Parathyroid adenoma (tissue), 2 donors: Measurements from ENCODE around the gene TYMS.
"Not testable (repeated sequence)": the region's sequence is repeated elsewhere in the genome, so short reads cannot be mapped to it uniquely, and the experiment has no call there.

Experiments used
- H2AFZ ChIP-seq: fragments of 300-600 bp; sonication (generic); one replicate; pipeline ENCODE4 v1.7.0; 2017; ENCODE audit warnings: antibody characterized with exemption, mild to moderate bottlenecking
- H3K27ac ChIP-seq: fragments of 300-600 bp; sonication (generic); one replicate; pipeline ENCODE4 v1.7.0; 2017
- H3K27me3 ChIP-seq: fragments of 300-600 bp; sonication (generic); one replicate; pipeline ENCODE4 v1.7.0; 2017; ENCODE audit warnings: low read length; ENCODE audit not compliant: control insufficient read depth, insufficient read depth
- H3K36me3 ChIP-seq: fragments of 300-600 bp; sonication (generic); one replicate; pipeline ENCODE4 v1.7.0; 2017; ENCODE audit warnings: low read length; ENCODE audit not compliant: control insufficient read depth, insufficient read depth
- H3K4me1 ChIP-seq: fragments of 300-600 bp; sonication (generic); one replicate; pipeline ENCODE4 v1.7.0; 2017; ENCODE audit warnings: control low read depth
- H3K4me2 ChIP-seq: fragments of 300-600 bp; sonication (generic); one replicate; pipeline ENCODE4 v1.7.0; 2017; ENCODE audit warnings: low read length
- H3K4me3 ChIP-seq: fragments of 300-600 bp; sonication (generic); one replicate; pipeline ENCODE4 v1.7.0; 2017; ENCODE audit warnings: low read depth, low read length
- H3K79me2 ChIP-seq: fragments of 300-600 bp; sonication (generic); one replicate; pipeline ENCODE4 v1.7.0; 2017; ENCODE audit warnings: control low read depth
- H3K9ac ChIP-seq: fragments of 300-600 bp; sonication (generic); one replicate; pipeline ENCODE4 v1.7.0; 2017; ENCODE audit warnings: mild to moderate bottlenecking
- H3K9me3 ChIP-seq: fragments of 300-600 bp; sonication (generic); one replicate; pipeline ENCODE4 v1.7.0; 2017; ENCODE audit warnings: low read length; ENCODE audit not compliant: control insufficient read depth
- TF ChIP-seq, protein P1 (sequence below): fragments of 300-600 bp; sonication (generic); IDR thresholded peaks from one replicate; pipeline ENCODE4 v1.7.0; 2017; ENCODE audit warnings: antibody characterized with exemption, mild to moderate bottlenecking
- donor health status: primary hyperparathyroidism.

TYMS gene

DNA sequence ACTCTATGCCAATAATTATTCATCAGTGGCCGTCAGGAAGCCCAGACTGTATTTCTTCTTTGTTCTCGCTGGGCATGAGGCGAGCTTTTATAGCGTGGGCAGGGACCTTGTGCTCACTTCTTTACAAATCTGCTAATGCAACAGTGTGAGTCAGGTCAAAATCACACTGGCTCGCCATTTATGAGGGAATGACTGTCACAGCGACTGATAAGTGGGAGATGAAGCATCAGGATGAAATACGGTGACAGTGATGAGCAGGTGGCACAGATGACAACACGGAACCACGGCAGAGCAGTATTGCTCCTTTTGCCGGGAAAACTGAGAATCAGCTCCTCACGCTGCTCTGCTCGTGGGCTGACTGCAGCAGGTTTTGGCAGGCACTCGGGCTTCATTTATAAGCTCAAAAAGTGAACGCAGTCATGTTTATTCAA, 20.5 kb downstream of the TYMS start:
- H3K9ac ChIP-seq: no peak overlapping the region
- H3K4me3 ChIP-seq: no peak overlapping the region
- no peaks in the 10 kb centered on the region for H3K27me3 ChIP-seq
- no peak overlapping the region for H3K4me2 ChIP-seq
- H3K79me2 ChIP-seq: no peaks in the 10 kb centered on the region
- H3K27ac ChIP-seq: no peak overlapping the region
- H2AFZ ChIP-seq: no peak overlapping the region
- H3K36me3 ChIP-seq: no peaks in the 10 kb centered on the region
- no peaks in the 10 kb centered on the region for H3K4me1 ChIP-seq
- H3K9me3 ChIP-seq: no peaks in the 10 kb centered on the region
- TF ChIP-seq, protein P1, sequence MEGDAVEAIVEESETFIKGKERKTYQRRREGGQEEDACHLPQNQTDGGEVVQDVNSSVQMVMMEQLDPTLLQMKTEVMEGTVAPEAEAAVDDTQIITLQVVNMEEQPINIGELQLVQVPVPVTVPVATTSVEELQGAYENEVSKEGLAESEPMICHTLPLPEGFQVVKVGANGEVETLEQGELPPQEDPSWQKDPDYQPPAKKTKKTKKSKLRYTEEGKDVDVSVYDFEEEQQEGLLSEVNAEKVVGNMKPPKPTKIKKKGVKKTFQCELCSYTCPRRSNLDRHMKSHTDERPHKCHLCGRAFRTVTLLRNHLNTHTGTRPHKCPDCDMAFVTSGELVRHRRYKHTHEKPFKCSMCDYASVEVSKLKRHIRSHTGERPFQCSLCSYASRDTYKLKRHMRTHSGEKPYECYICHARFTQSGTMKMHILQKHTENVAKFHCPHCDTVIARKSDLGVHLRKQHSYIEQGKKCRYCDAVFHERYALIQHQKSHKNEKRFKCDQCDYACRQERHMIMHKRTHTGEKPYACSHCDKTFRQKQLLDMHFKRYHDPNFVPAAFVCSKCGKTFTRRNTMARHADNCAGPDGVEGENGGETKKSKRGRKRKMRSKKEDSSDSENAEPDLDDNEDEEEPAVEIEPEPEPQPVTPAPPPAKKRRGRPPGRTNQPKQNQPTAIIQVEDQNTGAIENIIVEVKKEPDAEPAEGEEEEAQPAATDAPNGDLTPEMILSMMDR: no peak

DNA sequence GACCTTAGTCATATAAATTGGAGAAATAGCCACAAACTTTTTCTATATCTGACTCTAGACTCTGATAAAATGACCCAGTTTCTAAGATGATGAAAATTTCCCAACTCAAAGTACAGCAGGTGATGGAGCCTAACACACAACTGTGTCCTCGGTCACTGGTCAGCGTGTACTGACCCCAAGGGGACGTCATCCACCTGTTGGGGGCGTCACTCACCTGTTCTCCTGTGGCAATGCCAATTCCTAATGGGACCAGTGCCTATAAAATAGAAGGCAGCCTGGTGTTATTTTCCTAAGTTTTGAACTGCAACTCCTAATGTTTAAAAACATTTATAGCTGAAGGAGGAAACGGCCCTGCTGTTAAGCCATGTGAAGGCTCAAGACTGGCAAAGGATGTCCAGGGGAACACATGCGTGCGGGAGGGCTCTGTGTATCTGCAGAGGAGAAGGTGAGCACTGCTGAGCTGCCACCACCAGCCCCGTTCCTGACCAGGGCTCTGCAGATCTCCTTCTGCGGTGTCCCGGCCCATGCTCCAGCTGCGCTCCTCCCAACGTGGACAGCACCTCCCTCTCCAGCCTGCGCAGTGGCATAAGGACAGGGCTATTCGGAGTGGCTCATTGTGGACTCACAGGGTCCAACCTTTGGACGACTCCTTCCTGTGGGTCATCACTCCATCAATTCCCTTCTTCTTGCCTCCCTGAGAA, 21.2 kb downstream of the TYMS start:
- H3K9ac ChIP-seq: no peak overlapping the region
- TF ChIP-seq, protein P1: no peak
- no peaks in the 10 kb centered on the region for H3K27me3 ChIP-seq
- no peaks in the 10 kb centered on the region for H3K9me3 ChIP-seq
- H3K4me3 ChIP-seq: no peak overlapping the region
- H3K27ac ChIP-seq: no peak overlapping the region
- no peaks in the 10 kb centered on the region for H3K4me1 ChIP-seq
- no peaks in the 10 kb centered on the region for H3K79me2 ChIP-seq
- H2AFZ ChIP-seq: no peak overlapping the region
- no peak overlapping the region for H3K4me2 ChIP-seq
- H3K36me3 ChIP-seq: no peaks in the 10 kb centered on the region

DNA sequence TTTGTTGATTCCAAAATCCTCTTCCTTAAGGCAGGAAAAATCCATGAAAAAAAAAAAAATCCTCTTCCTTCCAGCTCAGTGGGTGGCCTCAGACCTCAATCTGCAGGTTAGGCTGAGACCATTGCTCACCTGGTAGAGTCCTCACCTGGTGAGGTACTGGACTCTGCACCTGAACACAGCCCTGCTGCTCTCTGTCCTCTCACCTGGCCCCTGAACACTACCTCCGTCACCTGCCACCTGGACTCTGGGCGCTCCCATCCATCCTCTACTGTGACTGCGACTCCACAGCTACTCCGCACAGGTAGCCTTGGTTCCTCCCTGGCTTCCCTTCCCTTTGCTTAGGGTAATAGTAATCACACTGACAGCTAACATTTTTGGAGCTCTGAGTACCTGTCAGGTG, 22.1 kb downstream of the TYMS start:
- Histone ChIP-seq H3K27me3 (no peaks in the 10 kb centered on the region), H3K79me2 (no peaks in the 10 kb centered on the region), H3K9me3 (no peaks in the 10 kb centered on the region), H3K9ac (no peak overlapping the region), H3K4me2 (no peak overlapping the region), H3K4me3 (no peak overlapping the region), H3K27ac (no peak overlapping the region), H3K36me3 (no peaks in the 10 kb centered on the region), H2AFZ (no peak overlapping the region), H3K4me1 (no peaks in the 10 kb centered on the region)
- TF ChIP-seq, protein P1: no peak

DNA sequence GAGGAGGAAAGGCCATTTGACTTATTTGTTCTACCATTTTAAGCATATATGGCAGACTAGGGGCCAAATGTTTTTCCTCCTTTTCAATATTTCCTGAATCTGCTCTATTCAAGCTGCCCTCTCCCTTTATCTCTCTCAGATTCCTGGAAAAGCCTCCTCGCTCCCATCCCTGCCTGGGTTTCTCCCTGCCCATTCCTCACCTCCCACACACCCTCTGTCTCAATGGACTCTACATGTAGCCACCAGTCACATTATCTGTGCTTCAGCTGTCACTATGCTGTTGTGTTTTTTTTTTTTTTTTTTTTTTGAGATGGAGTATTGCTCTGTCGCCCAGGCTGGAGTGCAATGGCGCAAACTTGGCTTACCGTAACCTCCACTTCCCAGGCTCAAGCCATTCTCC, 22.9 kb downstream of the TYMS start:
- Histone ChIP-seq H3K27me3 (no peaks in the 10 kb centered on the region), H3K9me3 (no peaks in the 10 kb centered on the region), H3K79me2 (no peaks in the 10 kb centered on the region), H2AFZ (no peak overlapping the region), H3K4me2 (no peak overlapping the region), H3K9ac (no peak overlapping the region), H3K36me3 (no peaks in the 10 kb centered on the region), H3K4me3 (no peak overlapping the region), H3K27ac (no peak overlapping the region), H3K4me1 (no peaks in the 10 kb centered on the region)
- TF ChIP-seq, protein P1: no peak

DNA sequence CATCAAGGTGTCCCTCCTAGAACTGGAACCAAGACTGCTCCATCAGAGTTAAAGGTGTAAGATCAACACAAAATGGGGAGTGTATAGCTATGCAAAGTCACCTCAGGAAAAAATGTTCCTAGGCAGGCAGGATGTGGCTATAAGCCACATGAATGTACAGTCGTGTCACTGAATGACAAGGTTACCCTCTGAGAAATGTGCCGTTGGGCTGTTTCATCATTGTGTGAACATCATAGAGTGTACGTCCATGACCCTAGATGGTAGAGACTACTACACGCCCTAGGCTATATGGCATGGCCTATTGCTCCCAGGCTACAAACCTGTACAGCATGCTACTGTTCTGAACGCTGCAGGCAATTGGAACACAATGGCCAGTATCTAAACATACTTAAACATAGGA, 24.5 kb downstream of the TYMS start:
- no peaks in the 10 kb centered on the region for H3K9me3 ChIP-seq
- H2AFZ ChIP-seq: no peak overlapping the region
- H3K27ac ChIP-seq: no peak overlapping the region
- H3K27me3 ChIP-seq: no peaks in the 10 kb centered on the region
- H3K4me2 ChIP-seq: no peak overlapping the region
- H3K79me2 ChIP-seq: no peaks in the 10 kb centered on the region
- TF ChIP-seq, protein P1: no peak
- H3K4me1 ChIP-seq: no peaks in the 10 kb centered on the region
- H3K9ac ChIP-seq: no peak overlapping the region
- H3K36me3 ChIP-seq: no peaks in the 10 kb centered on the region
- no peak overlapping the region for H3K4me3 ChIP-seq

DNA sequence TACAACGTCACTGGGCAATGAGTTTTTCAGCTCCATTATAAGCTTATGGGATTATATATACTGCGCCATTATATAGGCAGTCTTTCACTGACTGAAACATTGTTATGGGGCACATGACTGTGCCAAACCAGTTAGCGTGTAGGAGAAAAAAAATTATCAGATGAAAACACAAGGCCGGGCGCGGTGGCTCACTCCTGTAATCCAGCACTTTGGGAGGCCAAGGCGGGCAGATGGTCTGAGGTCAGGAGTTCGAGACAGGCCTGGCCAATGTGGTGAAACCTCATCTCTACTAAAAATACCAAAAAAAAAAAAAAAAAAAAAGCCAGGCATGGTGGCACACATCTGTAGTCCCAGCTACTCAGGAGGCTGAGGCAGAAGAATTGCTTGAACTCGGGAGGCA, 25.0 kb downstream of the TYMS start:
- H3K27me3 ChIP-seq, H3K4me2 ChIP-seq, H2AFZ ChIP-seq, H3K36me3 ChIP-seq, H3K4me1 ChIP-seq, H3K79me2 ChIP-seq, H3K27ac ChIP-seq, H3K9ac ChIP-seq, H3K9me3 ChIP-seq, H3K4me3 ChIP-seq: not testable (repeated sequence)
